GM12878 (cell line): ENCODE results near the gene KLHL5. TPM values are rescaled to one million over a fixed set of nuclear protein-coding genes. Genes with fewer than 3 reads are reported as not detected.

Experiments used
- ATAC-seq: fragments of 200-7000 bp; cut with Tn5 transposase; 3 replicates; pipeline ENCODE4 v1.9.1; 2020; ENCODE audit warnings: mild to moderate bottlenecking, moderate library complexity
- BruUV-seq: library from RNA; stranded (reverse); fragments of 400-500 nt; replicated peaks from 2 replicates; lab custom pipeline; 2021; lab: Mats Ljungman, UMichigan
- CTCF ChIA-PET: fragments of 300-600 bp; sonication (Branson Sonifier 250); formaldehyde crosslinking; extraction: SDS; loops from one replicate; lab custom pipeline; 2021; ENCODE audit warnings: inconsistent platforms; lab: Yijun Ruan, JAX
- POLR2A ChIA-PET: fragments of 350-600 bp; formaldehyde crosslinking; extraction: SDS; loops from one replicate; lab custom pipeline; 2021; ENCODE audit warnings: inconsistent platforms; lab: Charles Lee
- RAD21 ChIA-PET: fragments of 300-600 bp; sonication (Branson Sonifier 250); formaldehyde crosslinking; loops from one replicate; lab custom pipeline; 2023; ENCODE audit warnings: antibody characterized with exemption; ENCODE audit not compliant: unreplicated experiment; lab: Charles Lee
- SMC1A ChIA-PET: fragments of 300-600 bp; sonication (Branson Sonifier 250); formaldehyde crosslinking; loops from one replicate; lab custom pipeline; 2023; ENCODE audit not compliant: unreplicated experiment, uncharacterized antibody; lab: Charles Lee
- DNase-seq: peaks from one replicate; pipeline ENCODE4 v3.0.0-alpha.2; 2011; ENCODE audit warnings: low read depth, low spot score
- FAIRE-seq: peaks from 3 replicates; lab custom pipeline; 2011; peaks lifted over from hg19 to GRCh38; lab: Jason Lieb, UNC
- H2AFZ ChIP-seq: 2 replicates; pipeline ENCODE4 v1.6.0; 2011; ENCODE audit warnings: low read depth, low read length, control low read depth; ENCODE audit not compliant: control insufficient read depth
- H3K27ac ChIP-seq: 2 replicates; pipeline ENCODE4 v1.5.1; 2011; ENCODE audit warnings: control low read depth; ENCODE audit not compliant: control insufficient read depth, insufficient read depth
- H3K27me3 ChIP-seq, 2 experiments: replicated peaks in 1 of 2; 2 replicates each; pipeline versions ENCODE4 v1.6.0 to v1.6.1; 2011; ENCODE audit warnings: low read length in 1 of 2; ENCODE audit not compliant: control insufficient read depth in 2 of 2, insufficient read depth in 2 of 2
- H3K36me3 ChIP-seq, 2 experiments: 2 replicates each; pipeline ENCODE4 v1.5.1; 2011; ENCODE audit warnings: low read length in 1 of 2; ENCODE audit not compliant: control insufficient read depth in 2 of 2, insufficient read depth in 2 of 2
- H3K4me1 ChIP-seq: 2 replicates; pipeline ENCODE4 v1.6.1; 2011; ENCODE audit warnings: mild to moderate bottlenecking, low read length, moderate library complexity, mixed read lengths; ENCODE audit not compliant: control insufficient read depth, insufficient read depth
- H3K4me2 ChIP-seq: 2 replicates; pipeline ENCODE4 v1.6.0; 2011; ENCODE audit warnings: control low read depth; ENCODE audit not compliant: control insufficient read depth, insufficient read depth
- H3K4me3 ChIP-seq: fragments of 200-600 bp; sonication (generic); 2 replicates; pipeline ENCODE4 v1.5.1; 2016
- H3K79me2 ChIP-seq: 2 replicates; pipeline ENCODE4 v1.6.0; 2011; ENCODE audit warnings: low read length; ENCODE audit not compliant: control insufficient read depth, insufficient read depth
- H3K9ac ChIP-seq: 2 replicates; pipeline ENCODE4 v1.8.0; 2011; ENCODE audit warnings: low read length, control low read depth, mixed read lengths; ENCODE audit not compliant: control insufficient read depth, insufficient read depth
- H3K9me3 ChIP-seq: replicated peaks from 3 replicates; pipeline ENCODE4 v1.5.1; 2011; ENCODE audit warnings: mild to moderate bottlenecking, low read length; ENCODE audit not compliant: control insufficient read depth, insufficient read depth
- H4K20me1 ChIP-seq: 2 replicates; pipeline ENCODE4 v1.6.0; 2011; ENCODE audit not compliant: control insufficient read depth, insufficient read depth
- BCL11A ChIP-seq: IDR thresholded peaks from 2 replicates; pipeline ENCODE4 v1.6.1; 2011; ENCODE audit warnings: low read depth, low read length
- CTCF ChIP-seq, 3 experiments: IDR thresholded peaks in 2 of 3; conservative IDR thresholded peaks in 1 of 3; 2 replicates each; pipeline ENCODE4 v1.5.1; 2011; ENCODE audit warnings: low read depth in 3 of 3, low read length in 3 of 3, mild to moderate bottlenecking in 3 of 3, control low read depth in 2 of 3, moderate library complexity in 2 of 3, inconsistent platforms in 1 of 3, mixed read lengths in 1 of 3; ENCODE audit not compliant: control insufficient read depth in 2 of 3, insufficient read depth in 1 of 3; ENCODE audit errors: extremely low read depth in 1 of 3
- E2F4 ChIP-seq: IDR thresholded peaks from 2 replicates; pipeline ENCODE4 v1.6.1; 2012; ENCODE audit warnings: low read depth, low read length, improper control_type of control experiment
- EZH2 ChIP-seq: IDR thresholded peaks from 2 replicates; pipeline ENCODE4 v1.6.1; 2012; ENCODE audit warnings: low read depth, mild to moderate bottlenecking, control low read depth, inconsistent platforms, low read length, borderline replicate concordance; ENCODE audit not compliant: control insufficient read depth
- KAT2A ChIP-seq: conservative IDR thresholded peaks from 2 replicates; pipeline ENCODE4 v1.6.1; 2011; ENCODE audit warnings: low read depth, low read length; ENCODE audit not compliant: control insufficient read depth
- MLLT1 ChIP-seq: fragments of 450-650 bp; IDR thresholded peaks from 2 replicates; pipeline ENCODE4 v1.6.1; 2016; ENCODE audit warnings: mild to moderate bottlenecking
- MTA2 ChIP-seq: fragments of 450-650 bp; IDR thresholded peaks from 2 replicates; pipeline ENCODE4 v1.6.1; 2016; ENCODE audit warnings: low read depth, mild to moderate bottlenecking, moderate library complexity
- NFXL1 ChIP-seq: fragments of 450-650 bp; IDR thresholded peaks from 2 replicates; pipeline ENCODE4 v1.6.1; 2017; ENCODE audit warnings: antibody characterized with exemption, mild to moderate bottlenecking, borderline replicate concordance
- RAD21 ChIP-seq: IDR thresholded peaks from 2 replicates; pipeline ENCODE4 v1.6.1; 2011; ENCODE audit warnings: mild to moderate bottlenecking, low read depth, low read length, moderate library complexity; ENCODE audit not compliant: insufficient read depth
- SIN3A ChIP-seq: IDR thresholded peaks from 2 replicates; pipeline ENCODE4 v1.6.1; 2012; ENCODE audit warnings: low read depth, low read length, improper control_type of control experiment
- SIX5 ChIP-seq: IDR thresholded peaks from 2 replicates; pipeline ENCODE4 v1.6.1; 2011; ENCODE audit warnings: mild to moderate bottlenecking, low read depth, low read length, moderate library complexity; ENCODE audit not compliant: severe bottlenecking
- ZNF384 ChIP-seq: IDR thresholded peaks from 2 replicates; pipeline ENCODE4 v1.6.1; 2012; ENCODE audit warnings: low read depth, mild to moderate bottlenecking, low read length, improper control_type of control experiment, borderline replicate concordance
- WGBS: methylation state at CpG from one replicate; pipeline ENCODE4 v1.1.6; 2016; ENCODE audit warnings: low lambda C conversion rate; ENCODE audit not compliant: insufficient replicate concordance, insufficient coverage; ENCODE audit errors: missing lambda C conversion rate; 5-methylcytosine and 5-hydroxymethylcytosine counted together
- in situ Hi-C: fragments of 300-500 bp; cut with MboI; formaldehyde crosslinking; loops from 9 replicates; pipeline ENCODE4 v1.14.3; 2018; ENCODE audit warnings: mixed read lengths
- intact Hi-C: fragments of 100-400 bp; cut with micrococcal nuclease; formaldehyde crosslinking; loops from one replicate; pipeline ENCODE4 v1.14.2; 2022; ENCODE audit not compliant: unreplicated experiment
- polyA plus RNA-seq, 11 experiments: library from polyadenylated mRNA; depleted of rRNA in 4 of 11; unstranded in 6 of 11; stranded (reverse) in 5 of 11; fragments of >200 nt; fragmentation: Nextera tagmentation in 4 of 11; fragmentation: Illumina TruSeq in 1 of 11; extraction: Ambion mirVana in 4 of 11; extraction: Trizol in 1 of 11; gene quantifications; 1 replicate in 1 of 11; 2 replicates in 10 of 11; pipeline versions ENCODE4 v1.2.1 to v1.2.3, GENCODE V29; 2011 to 2016; ENCODE audit warnings: inconsistent platforms in 2 of 11, missing spikeins in 2 of 11, low read depth in 1 of 11
- total RNA-seq, 4 experiments: library from RNA; depleted of rRNA in 3 of 4; stranded (reverse); fragments of >200 nt in 3 of 4; fragmentation: Illumina TruSeq in 1 of 4; extraction: Trizol in 1 of 4; gene quantifications; 2 replicates each; pipeline versions ENCODE4 v1.2.1 to v1.2.3, GENCODE V29; 2013 to 2021

Gene KLHL5
- total and polyA plus RNA-seq, 10 of the 15 experiments (the other 5 are each of a cell fraction or from before 2014, with no cell fraction given): 4.7 to 27.3 (median 12.6) TPM

GRCh38 chr4:39029752-39030694 is 32.0 kb upstream of the KLHL5 start (continued):
- TF ChIP-seq ZNF384 (peak; percentile 2; the same call in 1 of the 2 replicates), CTCF (IDR thresholded peaks at IDR 0.05 in 2 of 3, conservative IDR thresholded peaks at IDR 0.05 in 1 of 3; ENCODE audit: control insufficient read depth in 2 of 3, extremely low read depth in 1 of 3, insufficient read depth in 1 of 3, low read depth in 3 of 3, low read length in 3 of 3) (peak in 2 of 3 experiments; percentile 2 to 13; a peak in 2 of 6 replicates), RAD21 (0 out of 2 replicates have a peak, but pooled peaks have one; percentile 23), KAT2A (no peak)

- H3K9ac ChIP-seq: peak overlapping the region; percentile 68
- ATAC-seq (peak; percentile 6), FAIRE-seq (no peak), DNase-seq (no peak)
- ChIA-PET POLR2A (interaction anchor here (0.7 to 7.7 kb wide), 6 partner anchors 13 to 164 kb away, joined by 3 to 131 read pairs (median 4); no protein-coding TSS in a partner anchor), SMC1A (interaction anchor here (0.8 to 8.6 kb wide), 20 partner anchors 13 to 273 kb away, joined by 3 to 163 read pairs (median 5); partner anchors contain the start of gene TLR10), RAD21 (interaction anchor here (0.7 to 7.6 kb wide), 15 partner anchors 14 to 712 kb away, joined by 3 to 164 read pairs (median 7); partner anchors contain the start of genes TLR1, TLR10 and WDR19), CTCF (interaction anchor here (0.6 to 8.3 kb wide), 15 partner anchors 14 to 983 kb away, joined by 3 to 90 read pairs (median 4); partner anchors contain the start of gene TLR1)
- H3K4me1 ChIP-seq: peaks cover 22% of the 10 kb centered on the region
- TF ChIP-seq EZH2 (no peak), NFXL1 (no peak), SIX5 (no peak), E2F4 (no peak), MLLT1 (0 out of 2 replicates have a peak, but pooled peaks have one; percentile 4), SIN3A (no peak), MTA2 (no peak), BCL11A (no peak)
- peak overlapping the region; percentile 88 for H3K27ac ChIP-seq
- H3K79me2 ChIP-seq: peaks cover 52% of the 10 kb centered on the region
- H3K9me3 ChIP-seq: no peaks in the 10 kb centered on the region
- peak overlapping the region; percentile 91 for H3K4me2 ChIP-seq
- peak overlapping the region; percentile 66 for H2AFZ ChIP-seq
- no peaks in the 10 kb centered on the region for H3K27me3 ChIP-seq
- H3K36me3 ChIP-seq: no peaks in the 10 kb centered on the region
- peak overlapping the region; percentile 79 for H3K4me3 ChIP-seq
- 1% methylated on average over 3 of the region's 3 CpGs for WGBS
- in situ Hi-C loops (loop anchor here (10.0 to 25.0 kb wide), 2 partner anchors 268 to 594 kb away; no protein-coding TSS in a partner anchor), intact Hi-C loops (loop anchor here (2.0 to 5.0 kb wide), 5 partner anchors 14 to 268 kb away; no protein-coding TSS in a partner anchor)
- BruUV-seq: no TSS peak
- no peaks in the 10 kb centered on the region for H4K20me1 ChIP-seq
Measured at GRCh38 chr4:39030725-39031124, 31.3 kb upstream of the KLHL5 start.
